Measurements from ENCODE around the gene CD320. TPM values are rescaled to one million over a fixed set of nuclear protein-coding genes. Genes with fewer than 3 reads are reported as not detected.

CD320 gene
- total and polyA plus RNA-seq, 4 experiments from 2014 or later = 29.6 to 53.5 (median 40.0) TPM

DNA sequence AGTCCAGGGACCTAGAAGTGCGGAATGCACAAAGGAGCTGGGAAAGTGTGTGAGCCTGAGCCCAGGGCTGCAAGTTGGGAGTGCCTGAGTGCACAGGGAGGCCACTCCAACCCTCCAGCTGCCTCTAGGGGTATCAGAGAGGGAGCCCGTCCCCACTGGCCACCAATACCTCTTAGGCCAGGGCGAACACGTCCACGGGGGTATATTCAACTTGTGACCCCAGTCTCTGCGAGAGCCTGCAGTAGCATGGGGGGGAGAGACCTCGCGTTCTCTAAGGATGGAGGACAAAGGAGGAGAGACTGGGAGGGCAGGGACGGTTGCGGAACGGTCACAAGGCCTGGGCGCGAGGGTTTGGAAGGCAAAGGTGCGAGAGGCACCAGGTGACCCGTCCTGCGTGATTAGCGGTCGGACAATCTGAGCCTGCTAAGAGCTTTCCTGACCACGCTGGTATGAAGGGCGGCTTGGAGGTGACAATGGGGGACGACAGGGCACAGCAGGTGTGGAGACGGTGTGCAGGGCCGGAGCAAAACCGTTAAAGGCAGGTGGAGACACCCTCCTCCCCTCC lies 676 bp downstream of the CD320 start:
- peak overlapping the region; percentile 85 to 99 (median 96) for H3K27ac Mint-ChIP-seq
- ChIA-PET POLR2A (ENCODE audit: partially characterized antibody) (interaction anchor here (0.6 to 3.6 kb wide), 4 partner anchors 10 to 82 kb away, joined by 3 to 14 read pairs (median 4); partner anchors contain the start of genes NDUFA7, RAB11B and RPS28), CTCF (ENCODE audit: partially characterized antibody) (interaction anchor here (2.1 kb wide), 1 partner anchor 38 kb away, joined by 7 read pairs; no protein-coding TSS in a partner anchor)
- peaks cover 0 to 21% of the 10 kb centered on the region in 2 donors for H3K36me3 Mint-ChIP-seq
- Histone ChIP-seq H3K9me3 (ENCODE audit: control insufficient read depth in 1 of 2, low read length in 2 of 2) (no peaks in the 10 kb centered on the region), H3K27ac (ENCODE audit: low read depth, low read length) (peak overlapping the region; percentile 74), H3K4me1 (ENCODE audit: insufficient read depth, low read length) (peaks cover 39% of the 10 kb centered on the region), H3K27me3 (ENCODE audit: insufficient read depth, low read length) (no peaks in the 10 kb centered on the region), H3K36me3 (ENCODE audit: insufficient read depth, low read length) (peaks cover 6% of the 10 kb centered on the region), H3K4me3 (ENCODE audit: low read length in 2 of 2) (peak overlapping the region; percentile 62 to 71)
- H3K9me3 Mint-ChIP-seq = no peaks in the 10 kb centered on the region
- peak overlapping the region; percentile 86 to 95 (median 92) for H3K4me3 Mint-ChIP-seq
- peak in 1 of 5 donors; percentile 40 for DNase-seq
- no peaks in the 10 kb centered on the region for H3K27me3 Mint-ChIP-seq
- intact Hi-C loops (cut with micrococcal nuclease) = loop anchor here (10.0 kb wide), 1 partner anchor 1113 kb away; no protein-coding TSS in a partner anchor
- H3K4me1 Mint-ChIP-seq = peaks cover 12 to 43% (median 28%) of the 10 kb centered on the region in 4 donors

DNA sequence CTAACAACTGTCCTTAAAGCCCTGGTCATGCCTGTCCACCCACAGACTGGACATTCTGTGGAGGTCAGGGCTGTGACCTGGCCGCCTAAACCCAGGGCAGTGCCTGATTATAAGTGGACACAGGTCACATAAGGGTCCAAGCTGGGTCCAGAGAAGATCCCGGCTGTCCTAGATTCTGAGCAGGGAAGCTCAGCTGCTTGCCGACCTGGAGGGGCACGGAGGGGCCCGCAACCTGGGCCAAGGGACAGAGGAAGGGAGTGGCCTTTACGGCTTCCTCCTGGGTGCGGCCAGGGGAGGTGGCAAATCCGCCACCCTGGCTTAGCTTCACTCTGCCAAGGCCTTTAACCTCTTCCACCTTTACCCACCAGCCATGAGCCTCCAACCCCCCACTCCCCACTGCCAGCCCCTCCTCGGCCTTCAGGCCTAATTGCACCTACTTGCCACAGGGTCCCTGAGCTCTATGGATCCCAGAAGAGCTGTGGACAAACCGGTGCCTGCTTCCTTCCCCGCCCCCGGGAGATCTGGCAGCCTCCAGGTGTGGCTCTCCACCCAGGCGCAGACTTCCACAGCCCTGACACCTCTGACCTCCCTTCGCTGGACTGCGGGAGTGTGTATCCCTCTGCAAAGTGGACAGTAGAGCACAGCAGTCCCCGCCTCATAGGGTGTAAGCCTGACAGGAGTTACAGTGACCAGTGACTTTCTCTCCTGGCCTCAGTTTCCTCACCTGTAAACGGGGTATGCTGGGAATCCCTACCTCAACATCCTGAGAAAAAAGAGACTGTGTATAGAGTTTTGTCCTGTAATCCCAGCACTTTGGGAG lies 1.7 kb downstream of the CD320 start:
- Mint-ChIP-seq H3K4me3 (peak overlapping the region; percentile 86 to 95 (median 92)), H3K9me3 (no peaks in the 10 kb centered on the region), H3K36me3 (peaks cover 0 to 27% of the 10 kb centered on the region in 2 donors), H3K4me1 (peaks cover 12 to 43% (median 28%) of the 10 kb centered on the region in 4 donors), H3K27me3 (no peaks in the 10 kb centered on the region), H3K27ac (peak overlapping the region; percentile 29 to 99 (median 83))
- Histone ChIP-seq H3K36me3 (ENCODE audit: insufficient read depth, low read length) (peaks cover 4% of the 10 kb centered on the region), H3K4me3 (ENCODE audit: low read length in 2 of 2) (no peak overlapping the region), H3K27me3 (ENCODE audit: insufficient read depth, low read length) (no peaks in the 10 kb centered on the region), H3K9me3 (ENCODE audit: control insufficient read depth in 1 of 2, low read length in 2 of 2) (no peaks in the 10 kb centered on the region), H3K27ac (ENCODE audit: low read depth, low read length) (peak overlapping the region; percentile 74), H3K4me1 (ENCODE audit: insufficient read depth, low read length) (peaks cover 39% of the 10 kb centered on the region)
- POLR2A ChIA-PET (ENCODE audit: partially characterized antibody) = interaction anchor here (1.3 to 3.6 kb wide), 3 partner anchors 8 to 38 kb away, joined by 3 to 14 read pairs (median 3); partner anchors contain the start of genes NDUFA7 and RPS28
- CTCF ChIA-PET (ENCODE audit: partially characterized antibody) = interaction anchor here (2.1 kb wide), 1 partner anchor 37 kb away, joined by 7 read pairs; no protein-coding TSS in a partner anchor
- intact Hi-C loops (cut with micrococcal nuclease) = loop anchor here (10.0 kb wide), 1 partner anchor 1112 kb away; no protein-coding TSS in a partner anchor
- peak in 1 of 5 donors; percentile 15 for DNase-seq

DNA sequence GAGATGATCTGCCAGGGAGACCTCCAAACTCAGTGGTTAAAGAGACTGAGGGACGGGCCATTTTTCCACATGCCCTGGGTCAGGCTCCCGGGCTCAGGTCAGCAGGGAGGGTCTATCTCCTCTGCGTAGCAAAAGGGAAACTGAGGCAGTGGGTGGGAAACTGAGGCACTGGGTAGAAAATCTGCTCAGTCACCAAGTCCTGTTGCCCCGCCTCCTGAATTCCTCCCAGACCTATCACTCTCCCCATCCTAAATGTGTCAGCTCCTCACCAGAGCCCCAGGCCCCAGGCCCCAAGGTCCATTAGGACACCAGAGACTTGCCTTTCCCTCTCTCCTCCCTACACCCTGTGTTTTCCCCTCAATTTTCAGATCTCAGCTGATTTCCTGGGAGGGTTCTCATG lies 2.4 kb downstream of the CD320 start:
- H3K4me3 ChIP-seq (ENCODE audit: low read length in 2 of 2) = no peak overlapping the region
- H3K27me3 Mint-ChIP-seq = no peaks in the 10 kb centered on the region
- H3K4me1 Mint-ChIP-seq = peaks cover 12 to 43% (median 28%) of the 10 kb centered on the region in 4 donors
- H3K9me3 Mint-ChIP-seq = no peaks in the 10 kb centered on the region
- peak overlapping the region in 6 of 7 donors; percentile 33 to 99 (median 80) for H3K27ac Mint-ChIP-seq
- POLR2A ChIA-PET (ENCODE audit: partially characterized antibody) = interaction anchor here (1.3 to 3.6 kb wide), 2 partner anchors 9 to 15 kb away, joined by 3 to 14 read pairs; partner anchors contain the start of genes NDUFA7 and RPS28
- H3K4me1 ChIP-seq (ENCODE audit: insufficient read depth, low read length) = peaks cover 39% of the 10 kb centered on the region
- peak overlapping the region in 2 of 8 donors; percentile 25 to 38 for H3K4me3 Mint-ChIP-seq
- intact Hi-C loops (cut with micrococcal nuclease) = loop anchor here (10.0 kb wide), 1 partner anchor 1111 kb away; no protein-coding TSS in a partner anchor
- H3K9me3 ChIP-seq (ENCODE audit: control insufficient read depth in 1 of 2, low read length in 2 of 2) = no peaks in the 10 kb centered on the region
- H3K36me3 Mint-ChIP-seq = peaks cover 0 to 25% of the 10 kb centered on the region in 2 donors
- H3K27ac ChIP-seq (ENCODE audit: low read depth, low read length) = no peak overlapping the region
- H3K27me3 ChIP-seq (ENCODE audit: insufficient read depth, low read length) = no peaks in the 10 kb centered on the region
- DNase-seq = peak in 1 of 5 donors; percentile 22
- CTCF ChIA-PET (ENCODE audit: partially characterized antibody) = interaction anchor here (2.1 kb wide), 1 partner anchor 37 kb away, joined by 7 read pairs; no protein-coding TSS in a partner anchor
- H3K36me3 ChIP-seq (ENCODE audit: insufficient read depth, low read length) = no peaks in the 10 kb centered on the region

DNA sequence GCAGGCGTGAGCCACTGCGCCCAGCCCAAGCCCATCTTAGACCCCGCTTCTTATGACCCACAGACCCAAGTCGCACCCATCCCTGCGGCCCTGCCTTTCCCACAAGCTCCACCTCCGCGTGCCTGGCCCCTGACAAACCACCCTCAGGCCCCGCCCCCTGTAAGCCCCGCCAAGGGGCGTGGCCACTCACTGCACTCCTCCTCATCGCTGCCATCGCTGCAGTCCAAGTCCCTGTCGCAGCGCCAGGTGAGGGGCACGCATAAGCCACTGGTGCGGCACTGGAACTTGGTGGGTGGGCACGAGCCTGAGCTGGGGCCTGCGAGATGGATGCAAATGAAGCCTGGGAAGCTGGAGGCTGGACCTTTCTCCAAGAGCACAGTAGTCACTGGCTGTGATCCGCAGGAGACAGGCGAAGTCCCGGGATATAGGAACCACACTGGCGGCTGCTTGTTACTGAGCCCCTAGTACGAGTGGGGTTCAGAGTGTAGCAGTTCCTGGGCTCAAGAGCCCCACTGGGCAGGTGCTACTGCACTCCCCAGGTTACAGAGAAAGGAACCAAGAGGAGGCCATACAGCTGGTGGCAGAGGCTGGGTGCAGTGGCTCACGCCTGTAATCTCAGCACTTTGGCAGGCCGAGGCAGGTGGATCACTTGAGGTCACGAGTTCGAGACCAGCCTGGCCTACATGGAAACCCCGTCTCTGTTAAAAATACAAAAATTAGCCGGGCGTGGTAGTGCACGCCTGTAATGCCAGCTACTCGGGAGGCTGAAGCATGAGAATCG lies 3.1 kb downstream of the CD320 start:
- Mint-ChIP-seq H3K4me3 (no peak overlapping the region), H3K9me3 (no peaks in the 10 kb centered on the region), H3K27me3 (no peaks in the 10 kb centered on the region), H3K36me3 (peaks cover 0 to 25% of the 10 kb centered on the region in 2 donors), H3K4me1 (peaks cover 12 to 43% (median 28%) of the 10 kb centered on the region in 4 donors), H3K27ac (peak overlapping the region in 4 of 7 donors; percentile 4 to 99 (median 60))
- Histone ChIP-seq H3K4me1 (ENCODE audit: insufficient read depth, low read length) (peaks cover 39% of the 10 kb centered on the region), H3K36me3 (ENCODE audit: insufficient read depth, low read length) (no peaks in the 10 kb centered on the region), H3K27me3 (ENCODE audit: insufficient read depth, low read length) (no peaks in the 10 kb centered on the region), H3K9me3 (ENCODE audit: control insufficient read depth in 1 of 2, low read length in 2 of 2) (no peaks in the 10 kb centered on the region), H3K4me3 (ENCODE audit: low read length in 2 of 2) (no peak overlapping the region), H3K27ac (ENCODE audit: low read depth, low read length) (no peak overlapping the region)
- ChIA-PET POLR2A (ENCODE audit: partially characterized antibody) (interaction anchor here (1.6 to 3.6 kb wide), 2 partner anchors 16 kb away, joined by 3 to 14 read pairs; partner anchors contain the start of genes NDUFA7 and RPS28), CTCF (ENCODE audit: partially characterized antibody) (interaction anchor here (0.6 kb wide), 1 partner anchor 47 kb away, joined by 3 read pairs; no protein-coding TSS in a partner anchor)
- intact Hi-C loops (cut with micrococcal nuclease) = loop anchor here (10.0 kb wide), 1 partner anchor 1110 kb away; no protein-coding TSS in a partner anchor
- peak in 1 of 5 donors; percentile 42 for DNase-seq

DNA sequence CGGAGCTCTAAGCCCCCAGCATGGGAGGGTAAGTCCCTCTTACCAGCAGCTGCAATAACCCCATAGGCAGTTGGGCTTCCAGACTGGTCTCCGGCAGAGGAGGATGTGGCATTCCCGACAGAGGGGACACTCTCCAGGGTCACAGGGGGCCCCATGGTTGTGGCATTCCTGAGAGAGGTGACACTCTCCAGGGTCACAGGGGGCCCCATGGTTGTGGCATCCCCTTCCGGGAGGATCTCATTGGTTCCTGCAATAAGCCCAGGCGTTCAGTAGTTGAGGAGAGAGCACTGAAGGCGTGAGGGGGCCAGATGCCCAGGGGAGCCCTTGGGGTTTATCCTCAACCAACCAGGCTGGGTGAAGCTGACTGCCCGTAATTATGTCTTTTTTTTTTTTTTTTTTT lies 5.4 kb downstream of the CD320 start:
- ChIA-PET POLR2A (ENCODE audit: partially characterized antibody) (no interaction called here), CTCF (ENCODE audit: partially characterized antibody) (interaction anchor here (1.1 to 1.5 kb wide), 2 partner anchors 33 to 39 kb away, joined by 3 read pairs; no protein-coding TSS in a partner anchor)
- intact Hi-C loops (cut with micrococcal nuclease) = loop anchor here (10.0 kb wide), 1 partner anchor 1108 kb away; no protein-coding TSS in a partner anchor
- H3K4me3 Mint-ChIP-seq = no peak overlapping the region
- no peak overlapping the region for H3K4me3 ChIP-seq (ENCODE audit: low read length in 2 of 2)
- H3K4me1 ChIP-seq (ENCODE audit: insufficient read depth, low read length) = peaks cover 24% of the 10 kb centered on the region
- no peak for DNase-seq
- peaks cover 9 to 23% (median 16%) of the 10 kb centered on the region in 4 donors for H3K4me1 Mint-ChIP-seq
- no peaks in the 10 kb centered on the region for H3K9me3 Mint-ChIP-seq
- H3K27me3 Mint-ChIP-seq = no peaks in the 10 kb centered on the region
- H3K27me3 ChIP-seq (ENCODE audit: insufficient read depth, low read length) = no peaks in the 10 kb centered on the region
- H3K27ac Mint-ChIP-seq = no peak overlapping the region
- no peak overlapping the region for H3K27ac ChIP-seq (ENCODE audit: low read depth, low read length)
- H3K9me3 ChIP-seq (ENCODE audit: control insufficient read depth in 1 of 2, low read length in 2 of 2) = no peaks in the 10 kb centered on the region
- peaks cover 0 to 18% of the 10 kb centered on the region in 2 donors for H3K36me3 Mint-ChIP-seq
- no peaks in the 10 kb centered on the region for H3K36me3 ChIP-seq (ENCODE audit: insufficient read depth, low read length)

DNA sequence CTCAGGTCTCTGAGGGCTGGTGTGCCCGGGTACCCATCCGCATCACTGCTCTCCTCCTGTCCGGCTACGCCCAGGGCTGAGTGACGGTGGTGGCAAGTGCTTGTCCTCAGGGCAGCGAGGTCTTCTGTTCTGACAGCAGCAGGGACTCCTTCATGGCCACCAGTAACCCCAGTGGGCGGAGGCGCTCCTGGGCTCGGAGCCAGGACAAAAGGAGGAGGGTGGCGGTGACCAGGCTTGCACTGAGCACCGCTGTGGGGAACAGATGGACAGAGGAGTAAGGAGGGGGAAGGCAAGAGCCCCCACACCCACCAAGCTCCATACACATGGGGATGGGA lies 5.8 kb downstream of the CD320 start:
- no peak overlapping the region for H3K27ac ChIP-seq (ENCODE audit: low read depth, low read length)
- Mint-ChIP-seq H3K4me1 (peaks cover 7 to 18% (median 12%) of the 10 kb centered on the region in 4 donors), H3K27ac (no peak overlapping the region), H3K27me3 (no peaks in the 10 kb centered on the region), H3K4me3 (no peak overlapping the region), H3K9me3 (no peaks in the 10 kb centered on the region), H3K36me3 (peaks cover 0 to 14% of the 10 kb centered on the region in 2 donors)
- intact Hi-C loops (cut with micrococcal nuclease) = loop anchor here (10.0 kb wide), 1 partner anchor 1108 kb away; no protein-coding TSS in a partner anchor
- no peaks in the 10 kb centered on the region for H3K36me3 ChIP-seq (ENCODE audit: insufficient read depth, low read length)
- peaks cover 20% of the 10 kb centered on the region for H3K4me1 ChIP-seq (ENCODE audit: insufficient read depth, low read length)
- no peaks in the 10 kb centered on the region for H3K9me3 ChIP-seq (ENCODE audit: control insufficient read depth in 1 of 2, low read length in 2 of 2)
- CTCF ChIA-PET (ENCODE audit: partially characterized antibody) = interaction anchor here (1.1 to 1.5 kb wide), 2 partner anchors 32 to 38 kb away, joined by 3 read pairs; no protein-coding TSS in a partner anchor
- H3K27me3 ChIP-seq (ENCODE audit: insufficient read depth, low read length) = no peaks in the 10 kb centered on the region
- POLR2A ChIA-PET (ENCODE audit: partially characterized antibody) = no interaction called here
- no peak overlapping the region for H3K4me3 ChIP-seq (ENCODE audit: low read length in 2 of 2)
- DNase-seq = peak in 1 of 5 donors; percentile 35

All from CD4-positive, alpha-beta memory T cell (primary cell).